Spinal cord (tissue), 10 donors: Measurements from ENCODE around the gene SUSD6. TPM values are rescaled to one million over a fixed set of nuclear protein-coding genes. Genes with fewer than 3 reads are reported as not detected.

Experiments
- DNase-seq, 6 donors: peaks; one replicate each; pipeline versions ENCODE4 v3.0.0 to v3.0.0-alpha.2; 2013 to 2015; ENCODE audit warnings: low spot score in 6 of 6, low read depth in 4 of 6
- H3K27ac ChIP-seq: one replicate; pipeline ENCODE4 v1.5.1; 2013; ENCODE audit warnings: low read depth, low read length, control low read depth
- H3K27me3 ChIP-seq: one replicate; pipeline ENCODE4 v1.6.1; 2013; ENCODE audit warnings: low read length; ENCODE audit not compliant: control insufficient read depth, insufficient read depth
- H3K36me3 ChIP-seq: one replicate; pipeline ENCODE4 v1.6.1; 2013; ENCODE audit warnings: low read length; ENCODE audit not compliant: control insufficient read depth, insufficient read depth
- H3K4me1 ChIP-seq: one replicate; pipeline ENCODE4 v1.6.1; 2013; ENCODE audit warnings: low read length; ENCODE audit not compliant: control insufficient read depth, insufficient read depth
- H3K4me3 ChIP-seq: one replicate; pipeline ENCODE4 v1.5.1; 2013; ENCODE audit warnings: low read depth, low read length, control low read depth
- H3K9me3 ChIP-seq: one replicate; pipeline ENCODE4 v1.6.1; 2013; ENCODE audit warnings: low read length; ENCODE audit not compliant: control insufficient read depth, insufficient read depth
- WGBS: methylation state at CpG from one replicate; pipeline ENCODE4 v1.1.5; 2013; ENCODE audit warnings: missing lambda C conversion rate; ENCODE audit not compliant: insufficient coverage; 5-methylcytosine and 5-hydroxymethylcytosine counted together
- polyA plus RNA-seq, 2 donors: library from polyadenylated mRNA; unstranded; fragments of 120-200 nt; gene quantifications; one replicate each; pipeline ENCODE4 v1.2.1, GENCODE V29; 2013; ENCODE audit not compliant: insufficient read length in 2 of 2
- total RNA-seq, 2 donors: library from RNA; depleted of rRNA in 1 of 2; stranded (reverse); fragments of 120-200 nt in 1 of 2; fragments of >200 nt in 1 of 2; gene quantifications; one replicate each; pipeline versions ENCODE4 v1.2.3 to v1.2.4, GENCODE V29; 2013 to 2014
- donor health status: healthy.

The SUSD6 gene
- total and polyA plus RNA-seq, 4 donors: 16.8 to 23.9 (median 19.4) TPM

- 56% methylated on average over 2 of the region's 9 CpGs for WGBS
- H3K4me3 ChIP-seq: no peak overlapping the region
- no peaks in the 10 kb centered on the region for H3K36me3 ChIP-seq
- H3K4me1 ChIP-seq: peaks cover 24% of the 10 kb centered on the region
- DNase-seq: peak in 1 of 6 donors; percentile 41
- no peaks in the 10 kb centered on the region for H3K9me3 ChIP-seq
- no peaks in the 10 kb centered on the region for H3K27me3 ChIP-seq
- peak overlapping the region; percentile 22 for H3K27ac ChIP-seq
Measured at GRCh38 chr14:69629225-69630127, 18.1 kb downstream of the SUSD6 start.

DNA sequence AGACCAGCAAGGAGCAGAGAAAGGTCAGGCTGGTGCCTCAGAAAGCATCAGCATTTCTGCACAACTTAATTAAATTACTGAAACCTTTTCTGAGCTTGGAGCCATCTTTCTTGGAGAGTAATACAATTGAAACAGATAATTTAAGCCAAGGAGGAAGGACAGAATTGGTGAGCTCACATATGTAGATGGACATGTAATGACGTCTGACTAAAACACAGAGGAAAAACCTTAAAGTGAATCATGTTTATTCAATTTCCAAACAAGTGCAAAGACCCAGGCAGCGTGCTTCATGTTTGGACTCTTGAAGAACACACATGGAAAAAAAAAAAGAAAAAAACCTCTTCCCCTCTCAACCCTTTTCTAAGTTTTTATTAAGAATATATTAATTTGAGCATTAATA is 19.0 kb downstream of the SUSD6 start:
- WGBS: no CpG with 5 or more reads among the region's 2 CpGs
- no peaks in the 10 kb centered on the region for H3K27me3 ChIP-seq
- no peaks in the 10 kb centered on the region for H3K9me3 ChIP-seq
- H3K27ac ChIP-seq: peak overlapping the region; percentile 22
- no peak overlapping the region for H3K4me3 ChIP-seq
- no peak for DNase-seq
- H3K36me3 ChIP-seq: no peaks in the 10 kb centered on the region
- peaks cover 25% of the 10 kb centered on the region for H3K4me1 ChIP-seq

GRCh38 chr14:69631509-69631908 is 20.1 kb downstream of the SUSD6 start:
- no peaks in the 10 kb centered on the region for H3K36me3 ChIP-seq
- no peak for DNase-seq
- no peaks in the 10 kb centered on the region for H3K9me3 ChIP-seq
- H3K4me1 ChIP-seq: peaks cover 34% of the 10 kb centered on the region
- H3K27me3 ChIP-seq: no peaks in the 10 kb centered on the region
- no peak overlapping the region for H3K4me3 ChIP-seq
- peak overlapping the region; percentile 49 for H3K27ac ChIP-seq
- whole genome bisulfite sequencing: no CpG with 5 or more reads among the region's 4 CpGs

DNA sequence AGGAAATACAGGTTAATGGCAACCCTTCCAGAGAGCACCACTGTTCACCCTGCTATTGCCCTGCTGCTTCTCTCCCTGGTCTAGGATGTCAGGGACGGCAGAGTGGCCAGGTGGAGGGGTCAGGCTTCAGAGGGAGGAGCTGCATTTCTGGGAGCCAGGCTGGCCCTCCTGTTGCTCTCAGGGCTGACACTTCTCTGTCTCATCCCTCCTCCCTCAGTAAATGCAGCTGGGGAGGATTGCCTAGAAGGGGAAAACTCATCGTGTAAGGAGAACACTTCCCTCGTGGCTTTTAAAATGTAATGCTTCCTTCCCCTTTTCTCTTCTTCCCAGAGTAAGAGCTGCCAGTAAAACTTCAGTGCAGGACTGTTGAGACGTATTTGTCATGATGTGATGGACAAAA is 20.8 kb downstream of the SUSD6 start:
- Histone ChIP-seq H3K36me3 (no peaks in the 10 kb centered on the region), H3K4me1 (peaks cover 39% of the 10 kb centered on the region), H3K27me3 (no peaks in the 10 kb centered on the region), H3K27ac (peak overlapping the region; percentile 49), H3K4me3 (no peak overlapping the region), H3K9me3 (no peaks in the 10 kb centered on the region)
- DNase-seq: no peak
- WGBS: no CpG with 5 or more reads among the region's 4 CpGs

GRCh38 chr14:69632593-69633151 is 21.3 kb downstream of the SUSD6 start:
- WGBS: 77% methylated on average over 3 of the region's 6 CpGs
- Histone ChIP-seq H3K27me3 (no peaks in the 10 kb centered on the region), H3K36me3 (no peaks in the 10 kb centered on the region), H3K9me3 (no peaks in the 10 kb centered on the region), H3K27ac (peak overlapping the region; percentile 57), H3K4me3 (no peak overlapping the region), H3K4me1 (peaks cover 44% of the 10 kb centered on the region)
- DNase-seq: no peak

DNA sequence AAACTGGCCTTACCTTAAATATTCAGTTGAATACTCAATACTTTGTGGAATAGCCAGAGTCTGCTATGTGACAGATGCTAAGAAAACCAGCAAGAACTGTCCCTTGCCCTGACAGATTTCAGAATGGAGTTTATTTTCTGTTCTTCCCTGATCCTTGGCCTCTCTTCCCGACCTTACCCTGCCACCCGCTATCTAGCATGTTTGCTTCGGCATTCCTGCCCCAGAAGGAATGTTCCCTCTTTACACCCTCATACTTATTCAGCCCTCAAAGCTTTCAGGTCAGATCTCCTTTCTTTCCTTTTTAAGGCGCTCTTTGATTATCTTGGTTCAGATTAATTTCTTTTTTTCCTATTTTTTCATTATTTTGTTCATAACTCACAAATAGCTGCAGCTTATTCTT is 21.8 kb downstream of the SUSD6 start:
- H3K4me1 ChIP-seq: peaks cover 45% of the 10 kb centered on the region
- H3K36me3 ChIP-seq: no peaks in the 10 kb centered on the region
- H3K27ac ChIP-seq: peak overlapping the region; percentile 57
- 30% methylated on average over 2 of the region's 4 CpGs for WGBS
- no peaks in the 10 kb centered on the region for H3K9me3 ChIP-seq
- no peak for DNase-seq
- H3K4me3 ChIP-seq: no peak overlapping the region
- no peaks in the 10 kb centered on the region for H3K27me3 ChIP-seq

DNA sequence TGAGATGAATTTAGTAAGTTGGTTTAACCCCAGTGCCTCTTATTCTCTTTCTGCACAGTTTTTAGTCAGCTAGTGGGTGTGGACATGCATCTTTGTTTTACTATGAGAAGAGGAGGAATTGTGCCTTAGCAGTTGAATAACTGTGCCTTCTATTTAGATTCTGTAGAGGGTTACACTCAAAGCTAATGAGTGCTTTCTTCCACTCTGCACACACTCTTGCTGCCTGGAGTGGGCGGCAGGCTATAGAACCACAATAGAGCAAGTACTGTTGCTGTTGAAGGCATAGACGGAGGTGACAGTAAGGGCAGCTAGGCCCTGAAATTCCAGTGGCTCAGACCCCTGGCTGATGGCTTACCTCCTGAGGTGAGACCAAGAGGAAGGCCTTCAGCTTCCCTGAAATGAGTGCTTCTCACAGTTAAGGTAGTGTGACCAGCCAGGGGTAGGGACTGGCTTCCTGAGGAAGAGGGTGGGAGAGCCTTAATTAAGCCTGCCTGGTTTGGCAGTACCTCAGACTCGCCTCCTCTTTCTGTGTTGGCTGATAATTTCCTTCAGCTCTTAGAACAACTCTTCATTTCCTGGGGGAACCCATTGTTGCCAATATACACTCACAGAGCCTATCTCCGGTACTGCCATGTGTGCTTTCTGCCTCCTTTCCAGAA is 24.7 kb downstream of the SUSD6 start:
- 51% methylated on average over 3 of the region's 4 CpGs for WGBS
- H3K27ac ChIP-seq: peak overlapping the region; percentile 70
- no peaks in the 10 kb centered on the region for H3K36me3 ChIP-seq
- DNase-seq: peak in 1 of 6 donors; percentile 27
- peaks cover 36% of the 10 kb centered on the region for H3K4me1 ChIP-seq
- no peaks in the 10 kb centered on the region for H3K27me3 ChIP-seq
- no peak overlapping the region for H3K4me3 ChIP-seq
- H3K9me3 ChIP-seq: peaks cover 2% of the 10 kb centered on the region

DNA sequence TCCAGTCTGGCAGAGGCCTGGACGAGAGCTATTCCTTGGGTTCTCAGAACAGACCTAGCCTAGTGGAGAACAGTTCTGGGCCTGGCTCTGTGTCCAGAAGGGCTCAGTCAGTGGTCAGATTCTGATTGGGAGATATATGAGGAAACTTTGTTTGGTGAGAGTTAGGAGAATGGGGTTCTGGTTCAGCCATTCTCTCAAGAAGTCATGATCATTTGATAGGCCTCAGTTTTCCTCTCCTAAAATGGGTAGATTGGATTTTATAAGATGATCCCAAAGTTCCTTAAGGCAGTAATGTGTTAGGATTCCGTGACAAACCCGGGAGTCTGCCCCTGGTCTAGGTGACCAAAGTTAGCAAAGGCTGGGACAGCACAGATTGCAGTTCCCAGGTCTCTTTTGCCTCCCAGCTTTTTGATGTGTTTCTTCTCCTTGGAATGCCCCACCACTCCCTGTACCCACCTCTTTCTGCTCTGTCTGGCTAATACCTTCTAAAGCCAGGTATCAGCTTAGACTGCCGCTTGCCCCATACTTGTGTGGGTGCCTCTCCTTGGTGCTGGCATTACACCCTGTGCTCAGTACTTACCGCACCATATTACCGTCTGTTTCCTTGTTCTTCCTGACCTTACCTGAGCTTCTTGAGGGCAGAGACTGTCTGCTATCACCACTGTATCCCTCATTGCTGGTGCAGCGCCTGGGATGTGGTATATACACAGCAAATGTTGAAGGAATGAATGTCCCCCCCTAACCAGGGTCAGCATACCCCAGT is 25.5 kb downstream of the SUSD6 start:
- Histone ChIP-seq H3K4me1 (peaks cover 36% of the 10 kb centered on the region), H3K27me3 (no peaks in the 10 kb centered on the region), H3K4me3 (no peak overlapping the region), H3K9me3 (peaks cover 2% of the 10 kb centered on the region), H3K27ac (peak overlapping the region; percentile 70), H3K36me3 (no peaks in the 10 kb centered on the region)
- no peak for DNase-seq
- 91% methylated on average over 6 of the region's 7 CpGs for WGBS

DNA sequence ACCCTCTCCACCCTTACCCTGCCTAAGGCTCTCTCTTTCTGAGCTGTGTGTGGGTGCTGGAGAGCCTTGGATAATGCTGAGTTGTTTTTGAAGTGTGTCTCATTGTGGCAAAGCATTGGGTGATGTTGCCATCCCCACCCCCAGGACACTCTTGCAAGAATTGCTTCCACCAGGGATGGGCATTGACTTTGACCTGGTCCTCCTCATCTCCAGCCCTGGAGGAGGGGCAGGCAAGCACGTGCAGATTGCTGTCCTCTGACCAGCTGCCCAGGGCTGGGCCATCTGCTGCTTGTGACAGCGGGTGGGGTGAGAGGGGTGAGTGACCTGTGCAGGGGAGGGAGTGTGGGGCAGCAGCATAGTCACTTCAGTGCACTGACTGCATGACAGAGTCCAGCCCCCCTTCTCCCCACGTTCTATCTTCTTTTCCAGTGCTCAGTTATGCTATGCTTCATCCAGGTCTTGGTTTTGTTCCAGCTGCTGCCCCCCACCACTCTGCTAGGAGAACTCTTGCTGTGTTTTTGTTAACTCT is 26.2 kb downstream of the SUSD6 start:
- no peaks in the 10 kb centered on the region for H3K36me3 ChIP-seq
- H3K27ac ChIP-seq: peak overlapping the region; percentile 70
- peak in 1 of 6 donors; percentile 59 for DNase-seq
- no peaks in the 10 kb centered on the region for H3K27me3 ChIP-seq
- H3K9me3 ChIP-seq: peaks cover 2% of the 10 kb centered on the region
- no peak overlapping the region for H3K4me3 ChIP-seq
- peaks cover 33% of the 10 kb centered on the region for H3K4me1 ChIP-seq
- 0% methylated on average over 1 of the region's 3 CpGs for WGBS
